K562 (cell line): ENCODE data around the gene PIANP. TPM values are rescaled to one million over a fixed set of nuclear protein-coding genes. Genes with fewer than 3 reads are reported as not detected.
A peak's percentile ranks its signal among the peaks of the same experiment; 100 is the strongest.

ENCODE experiments used
- ARID1B ChIP-seq: fragments of 450-650 bp; IDR thresholded peaks from 2 replicates; pipeline ENCODE4 v1.6.1; 2016; ENCODE audit warnings: antibody characterized with exemption, mild to moderate bottlenecking, inconsistent platforms
- CHD1 ChIP-seq: fragments of 200-600 bp; sonication (generic); IDR thresholded peaks from one replicate; pipeline ENCODE4 v1.6.1; 2012; ENCODE audit warnings: mild to moderate bottlenecking, moderate library complexity, low read length, inconsistent platforms
- GATAD2A ChIP-seq: fragments of 450-650 bp; IDR thresholded peaks from 2 replicates; pipeline ENCODE4 v1.6.1; 2017
- HIVEP1 ChIP-seq: fragments of 250-450 bp; sonication (Bioruptor Pico); IDR thresholded peaks from 2 replicates; pipeline ENCODE4 v1.4.0; 2020; ENCODE audit warnings: mild to moderate bottlenecking
- HNRNPK ChIP-seq: fragments of 200-400 bp; formaldehyde crosslinking; IDR thresholded peaks from one replicate; pipeline ENCODE4 v1.6.1; 2018; ENCODE audit warnings: mild to moderate bottlenecking, low read depth, low read length; ENCODE audit not compliant: poor library complexity, severe bottlenecking
- STAG1 ChIP-seq: sonication (generic); formaldehyde crosslinking; IDR thresholded peaks from 2 replicates; pipeline ENCODE4 v1.5.0; 2020; ENCODE audit warnings: missing genetic modification reagents, borderline replicate concordance
- ZBTB1 ChIP-seq: sonication (generic); formaldehyde crosslinking; IDR thresholded peaks from 2 replicates; pipeline ENCODE4 v1.8.1; 2023; ENCODE audit warnings: missing genetic modification reagents, low read depth, mild to moderate bottlenecking, borderline replicate concordance
- ZFP1 ChIP-seq: fragments of 450-650 bp; formaldehyde crosslinking; IDR thresholded peaks from 2 replicates; pipeline ENCODE4 v1.4.0; 2020; ENCODE audit warnings: mild to moderate bottlenecking, mixed read lengths
- polyA plus RNA-seq, 8 experiments: library from polyadenylated mRNA; depleted of rRNA in 4 of 8; stranded (reverse) in 5 of 8; unstranded in 3 of 8; fragments of >200 nt; fragmentation: Nextera tagmentation in 2 of 8; fragmentation: Illumina TruSeq in 1 of 8; extraction: Ambion mirVana in 2 of 8; extraction: Trizol in 1 of 8; gene quantifications; 2 replicates each; pipeline versions ENCODE4 v1.2.1 to v1.2.3, GENCODE V29; 2011 to 2014; ENCODE audit warnings: inconsistent platforms in 1 of 8, missing spikeins in 1 of 8
- total RNA-seq, 7 experiments: library from RNA; depleted of rRNA in 6 of 7; stranded (reverse); fragments of >200 nt in 6 of 7; fragmentation: Illumina TruSeq in 2 of 7; extraction: Trizol in 2 of 7; gene quantifications; 2 replicates each; pipeline versions ENCODE4 v1.2.1 to v1.2.3, GENCODE V29; 2011 to 2021; ENCODE audit warnings: low replicate concordance in 1 of 7
- TF ChIP-seq, protein P1 (sequence below): fragments of 250-450 bp; sonication (Bioruptor Pico); IDR thresholded peaks from 2 replicates; pipeline ENCODE4 v1.5.0; 2021; ENCODE audit warnings: mild to moderate bottlenecking, moderate library complexity
- TF ChIP-seq, protein P2 (sequence below): fragments of 250-450 bp; sonication (Bioruptor Pico); IDR thresholded peaks from 2 replicates; pipeline ENCODE4 v1.5.0; 2021; ENCODE audit warnings: mild to moderate bottlenecking, borderline replicate concordance
- TF ChIP-seq, protein P3 (sequence below): fragments of 250-450 bp; sonication (Bioruptor Pico); IDR thresholded peaks from 2 replicates; pipeline ENCODE4 v1.8.0; 2022; ENCODE audit warnings: inconsistent platforms
- TF ChIP-seq, protein P4 (sequence below): fragments of 250-450 bp; sonication (Bioruptor Pico); IDR thresholded peaks from 2 replicates; pipeline ENCODE4 v1.4.0; 2020

Gene PIANP
- total and polyA plus RNA-seq, 9 of the 15 experiments (the other 6 are each of a cell fraction or from before 2014, with no cell fraction given) = 0.07 TPM; not detected in 8

DNA sequence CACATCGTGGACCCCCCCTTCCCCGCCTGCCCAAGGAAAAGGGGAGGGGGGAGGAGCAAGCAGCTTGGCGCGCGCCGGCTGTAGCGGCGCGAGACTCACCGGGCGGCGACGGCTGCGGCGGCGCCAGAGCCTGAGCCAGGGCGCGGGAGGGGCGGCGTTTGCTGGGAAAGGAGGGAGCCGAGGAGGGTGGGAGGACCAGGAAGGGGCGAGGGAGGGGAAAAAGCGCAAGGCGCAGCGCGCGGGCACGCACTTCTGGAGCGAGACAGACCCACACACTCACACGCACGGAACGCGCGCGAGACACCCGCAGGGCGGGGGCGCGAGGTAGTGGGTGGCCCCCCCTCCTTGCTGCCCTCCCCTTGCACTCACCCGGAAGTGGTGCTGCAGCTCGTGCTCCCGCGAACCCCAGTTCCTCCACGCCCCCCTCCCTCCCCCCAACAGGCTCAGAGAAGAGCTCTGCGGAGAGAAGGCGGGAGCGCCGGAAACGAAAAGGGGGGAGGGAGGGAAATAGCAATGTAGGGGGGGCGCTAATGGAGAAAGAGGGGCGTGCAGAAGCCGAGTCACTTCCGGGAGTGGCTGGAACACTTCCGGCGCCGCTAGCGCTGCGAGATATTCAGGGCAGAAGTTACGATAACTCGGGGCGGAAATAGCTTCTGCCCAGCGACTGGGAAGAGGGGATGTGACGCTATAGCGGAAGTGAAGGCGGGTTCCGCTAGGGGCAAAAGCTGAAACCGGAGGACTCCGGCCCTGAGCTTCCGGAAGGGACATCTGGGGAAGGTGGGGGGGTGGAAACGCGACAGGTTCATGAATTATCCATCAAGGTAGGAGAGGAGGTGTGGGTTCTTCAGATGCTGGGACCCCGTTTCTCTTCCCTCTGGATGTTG lies 11.4 kb downstream of the PIANP start, which contains the start of gene ZNF384 (continued):
- TF ChIP-seq, protein P1, sequence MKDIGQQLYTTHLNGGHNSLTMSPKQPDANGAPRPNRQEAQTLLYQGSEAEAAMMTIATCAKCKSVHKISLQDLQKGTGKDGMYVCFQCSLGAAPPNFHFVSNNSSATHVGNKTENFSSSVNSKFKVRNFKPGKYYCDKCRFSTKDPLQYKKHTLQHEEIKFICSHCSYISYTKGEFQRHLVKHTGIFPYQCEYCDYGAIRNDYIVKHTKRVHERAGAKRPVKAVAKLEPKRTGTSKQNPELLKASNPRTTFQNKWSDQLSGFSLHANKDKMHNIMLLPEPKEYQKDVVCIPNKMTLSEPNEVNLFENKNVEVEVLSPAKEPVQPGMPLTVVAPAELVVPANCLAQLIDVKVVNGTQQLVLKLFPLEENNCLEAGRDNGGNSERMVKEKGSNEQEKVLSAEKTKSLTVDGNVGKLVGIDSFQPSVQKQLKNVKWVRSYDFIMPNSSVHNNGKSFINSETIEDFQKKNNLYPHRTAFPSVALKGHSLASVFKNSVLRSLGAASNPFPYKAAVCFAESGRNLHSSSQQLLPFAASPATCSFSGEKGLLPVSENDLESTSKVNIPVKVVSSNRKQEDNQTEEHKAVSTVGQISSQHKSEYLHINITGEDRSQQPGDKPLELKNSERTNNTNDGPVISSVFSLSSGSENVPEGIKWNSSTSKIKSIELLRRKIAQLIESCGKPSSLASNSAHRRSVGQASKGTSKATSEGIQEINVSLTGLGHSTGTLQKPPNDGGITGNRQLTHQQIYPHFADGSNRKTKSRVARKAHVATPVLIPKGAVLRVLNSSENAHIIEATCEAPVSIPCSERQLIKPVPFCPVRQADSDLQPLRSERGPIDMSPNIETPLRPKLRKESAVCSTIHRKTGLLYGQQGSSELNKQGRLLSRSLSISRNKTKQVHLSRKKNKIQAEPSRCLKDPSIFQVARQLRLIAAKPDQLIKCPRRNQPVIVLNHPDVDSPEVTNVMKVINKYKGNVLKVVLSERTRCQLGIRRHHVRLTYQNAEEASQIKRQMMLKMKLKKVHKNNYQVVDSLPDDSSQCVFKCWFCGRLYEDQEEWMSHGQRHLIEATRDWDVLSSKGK (CRISPR knock-in tag) = no peak
- TF ChIP-seq, protein P2, sequence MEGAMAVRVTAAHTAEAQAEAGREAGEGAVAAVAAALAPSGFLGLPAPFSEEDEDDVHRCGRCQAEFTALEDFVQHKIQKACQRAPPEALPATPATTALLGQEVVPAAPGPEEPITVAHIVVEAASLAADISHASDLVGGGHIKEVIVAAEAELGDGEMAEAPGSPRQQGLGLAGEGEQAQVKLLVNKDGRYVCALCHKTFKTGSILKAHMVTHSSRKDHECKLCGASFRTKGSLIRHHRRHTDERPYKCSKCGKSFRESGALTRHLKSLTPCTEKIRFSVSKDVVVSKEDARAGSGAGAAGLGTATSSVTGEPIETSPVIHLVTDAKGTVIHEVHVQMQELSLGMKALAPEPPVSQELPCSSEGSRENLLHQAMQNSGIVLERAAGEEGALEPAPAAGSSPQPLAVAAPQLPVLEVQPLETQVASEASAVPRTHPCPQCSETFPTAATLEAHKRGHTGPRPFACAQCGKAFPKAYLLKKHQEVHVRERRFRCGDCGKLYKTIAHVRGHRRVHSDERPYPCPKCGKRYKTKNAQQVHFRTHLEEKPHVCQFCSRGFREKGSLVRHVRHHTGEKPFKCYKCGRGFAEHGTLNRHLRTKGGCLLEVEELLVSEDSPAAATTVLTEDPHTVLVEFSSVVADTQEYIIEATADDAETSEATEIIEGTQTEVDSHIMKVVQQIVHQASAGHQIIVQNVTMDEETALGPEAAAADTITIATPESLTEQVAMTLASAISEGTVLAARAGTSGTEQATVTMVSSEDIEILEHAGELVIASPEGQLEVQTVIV (CRISPR knock-in tag) = no peak
- TF ChIP-seq ARID1B = no peak
- no peak for TF ChIP-seq HIVEP1 (CRISPR knock-in tag)
- TF ChIP-seq GATAD2A = no peak
- no peak for TF ChIP-seq CHD1
- peak; percentile 61 for TF ChIP-seq HNRNPK
- TF ChIP-seq ZFP1 = no peak
- TF ChIP-seq STAG1 (CRISPR knock-in tag) = no peak; the same call in 1 of the 2 replicates
- TF ChIP-seq ZBTB1 (CRISPR knock-in tag) = no peak
- TF ChIP-seq, protein P3, sequence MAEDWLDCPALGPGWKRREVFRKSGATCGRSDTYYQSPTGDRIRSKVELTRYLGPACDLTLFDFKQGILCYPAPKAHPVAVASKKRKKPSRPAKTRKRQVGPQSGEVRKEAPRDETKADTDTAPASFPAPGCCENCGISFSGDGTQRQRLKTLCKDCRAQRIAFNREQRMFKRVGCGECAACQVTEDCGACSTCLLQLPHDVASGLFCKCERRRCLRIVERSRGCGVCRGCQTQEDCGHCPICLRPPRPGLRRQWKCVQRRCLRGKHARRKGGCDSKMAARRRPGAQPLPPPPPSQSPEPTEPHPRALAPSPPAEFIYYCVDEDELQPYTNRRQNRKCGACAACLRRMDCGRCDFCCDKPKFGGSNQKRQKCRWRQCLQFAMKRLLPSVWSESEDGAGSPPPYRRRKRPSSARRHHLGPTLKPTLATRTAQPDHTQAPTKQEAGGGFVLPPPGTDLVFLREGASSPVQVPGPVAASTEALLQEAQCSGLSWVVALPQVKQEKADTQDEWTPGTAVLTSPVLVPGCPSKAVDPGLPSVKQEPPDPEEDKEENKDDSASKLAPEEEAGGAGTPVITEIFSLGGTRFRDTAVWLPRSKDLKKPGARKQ (CRISPR knock-in tag) = no peak
- TF ChIP-seq, protein P4, sequence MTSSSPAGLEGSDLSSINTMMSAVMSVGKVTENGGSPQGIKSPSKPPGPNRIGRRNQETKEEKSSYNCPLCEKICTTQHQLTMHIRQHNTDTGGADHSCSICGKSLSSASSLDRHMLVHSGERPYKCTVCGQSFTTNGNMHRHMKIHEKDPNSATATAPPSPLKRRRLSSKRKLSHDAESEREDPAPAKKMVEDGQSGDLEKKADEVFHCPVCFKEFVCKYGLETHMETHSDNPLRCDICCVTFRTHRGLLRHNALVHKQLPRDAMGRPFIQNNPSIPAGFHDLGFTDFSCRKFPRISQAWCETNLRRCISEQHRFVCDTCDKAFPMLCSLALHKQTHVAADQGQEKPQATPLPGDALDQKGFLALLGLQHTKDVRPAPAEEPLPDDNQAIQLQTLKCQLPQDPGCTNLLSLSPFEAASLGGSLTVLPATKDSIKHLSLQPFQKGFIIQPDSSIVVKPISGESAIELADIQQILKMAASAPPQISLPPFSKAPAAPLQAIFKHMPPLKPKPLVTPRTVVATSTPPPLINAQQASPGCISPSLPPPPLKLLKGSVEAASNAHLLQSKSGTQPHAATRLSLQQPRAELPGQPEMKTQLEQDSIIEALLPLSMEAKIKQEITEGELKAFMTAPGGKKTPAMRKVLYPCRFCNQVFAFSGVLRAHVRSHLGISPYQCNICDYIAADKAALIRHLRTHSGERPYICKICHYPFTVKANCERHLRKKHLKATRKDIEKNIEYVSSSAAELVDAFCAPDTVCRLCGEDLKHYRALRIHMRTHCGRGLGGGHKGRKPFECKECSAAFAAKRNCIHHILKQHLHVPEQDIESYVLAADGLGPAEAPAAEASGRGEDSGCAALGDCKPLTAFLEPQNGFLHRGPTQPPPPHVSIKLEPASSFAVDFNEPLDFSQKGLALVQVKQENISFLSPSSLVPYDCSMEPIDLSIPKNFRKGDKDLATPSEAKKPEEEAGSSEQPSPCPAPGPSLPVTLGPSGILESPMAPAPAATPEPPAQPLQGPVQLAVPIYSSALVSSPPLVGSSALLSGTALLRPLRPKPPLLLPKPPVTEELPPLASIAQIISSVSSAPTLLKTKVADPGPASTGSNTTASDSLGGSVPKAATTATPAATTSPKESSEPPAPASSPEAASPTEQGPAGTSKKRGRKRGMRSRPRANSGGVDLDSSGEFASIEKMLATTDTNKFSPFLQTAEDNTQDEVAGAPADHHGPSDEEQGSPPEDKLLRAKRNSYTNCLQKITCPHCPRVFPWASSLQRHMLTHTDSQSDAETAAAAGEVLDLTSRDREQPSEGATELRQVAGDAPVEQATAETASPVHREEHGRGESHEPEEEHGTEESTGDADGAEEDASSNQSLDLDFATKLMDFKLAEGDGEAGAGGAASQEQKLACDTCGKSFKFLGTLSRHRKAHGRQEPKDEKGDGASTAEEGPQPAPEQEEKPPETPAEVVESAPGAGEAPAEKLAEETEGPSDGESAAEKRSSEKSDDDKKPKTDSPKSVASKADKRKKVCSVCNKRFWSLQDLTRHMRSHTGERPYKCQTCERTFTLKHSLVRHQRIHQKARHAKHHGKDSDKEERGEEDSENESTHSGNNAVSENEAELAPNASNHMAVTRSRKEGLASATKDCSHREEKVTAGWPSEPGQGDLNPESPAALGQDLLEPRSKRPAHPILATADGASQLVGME (CRISPR knock-in tag) = no peak
